Measurements from ENCODE around the gene KLC1.

KLC1 gene

DNA sequence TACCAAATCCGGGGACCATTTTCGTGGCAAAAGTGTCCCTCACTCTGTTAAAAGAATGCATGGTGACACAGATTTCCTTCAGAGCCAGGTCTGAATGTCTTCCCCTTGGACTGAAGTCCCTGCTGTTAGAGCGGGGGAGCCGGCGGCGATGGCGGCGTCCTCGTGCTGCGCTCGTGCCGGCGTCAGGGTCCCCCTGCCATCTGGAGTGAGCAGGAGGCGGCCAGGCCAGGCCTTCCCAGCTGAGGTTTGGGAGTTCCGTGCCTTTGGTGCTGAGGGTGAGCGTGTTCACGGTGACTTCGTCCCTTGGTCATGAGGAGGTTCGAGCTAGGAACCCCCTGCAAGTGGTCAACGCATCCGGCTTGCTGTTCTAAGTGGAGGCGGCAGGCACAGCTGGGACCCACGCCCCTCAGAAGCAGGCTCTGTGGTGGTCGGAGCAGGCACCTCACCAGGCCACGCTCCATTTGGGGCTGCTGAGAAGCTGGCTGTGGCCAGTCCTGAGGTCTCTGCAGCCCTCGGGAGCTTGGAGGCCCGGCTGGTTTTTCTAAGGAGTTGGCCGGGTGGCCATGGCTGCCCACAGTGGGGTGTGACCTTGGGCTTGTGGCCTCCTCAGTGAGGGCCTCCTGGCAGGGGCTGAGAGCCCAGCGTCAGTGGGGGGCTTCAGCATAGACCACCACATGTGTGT is 96.1 kb downstream of the KLC1 start:
- no peak for DNase-seq

DNA sequence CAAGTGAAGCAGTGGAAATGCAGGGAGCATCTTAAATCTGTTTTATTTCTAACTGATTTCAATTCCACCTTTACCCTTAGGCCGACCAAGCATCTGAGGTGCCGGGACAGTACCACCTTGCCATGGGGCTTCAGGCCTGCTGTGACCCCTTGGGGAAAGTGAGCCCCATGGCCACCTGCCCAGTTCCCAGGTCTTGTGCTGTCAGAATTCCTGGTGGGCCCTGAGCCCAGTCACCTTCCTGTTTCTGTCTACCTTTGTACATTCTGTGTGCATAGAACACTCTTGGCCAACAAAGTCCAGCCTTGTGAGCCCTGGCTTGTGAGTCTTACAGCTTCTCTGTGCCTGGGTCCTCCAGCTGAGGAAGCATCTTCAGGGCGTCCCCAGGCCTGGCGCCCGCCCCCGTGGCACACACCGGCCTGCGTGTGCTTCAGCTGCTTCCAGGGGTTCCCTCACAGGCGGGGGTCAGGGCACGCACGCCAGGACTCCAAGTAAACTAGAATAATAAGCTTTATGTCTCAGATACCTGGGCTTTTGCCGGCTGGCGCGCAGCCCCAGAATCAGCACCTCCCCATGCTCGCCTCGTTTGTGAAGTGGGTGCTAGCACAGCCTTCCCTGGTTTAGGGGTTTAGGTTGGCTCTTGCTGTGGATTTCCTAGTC is 96.9 kb downstream of the KLC1 start:
- no peak for DNase-seq

- no peak for DNase-seq
These were observed 97.5 kb downstream of the KLC1 start for GRCh38 chr14:103726474-103726873.

- DNase-seq, result no peak
These were observed 98.4 kb downstream of the KLC1 start for GRCh38 chr14:103727313-103727980.

GRCh38 chr14:103728141-103728540 is 99.1 kb downstream of the KLC1 start:
- no peak for DNase-seq

DNA sequence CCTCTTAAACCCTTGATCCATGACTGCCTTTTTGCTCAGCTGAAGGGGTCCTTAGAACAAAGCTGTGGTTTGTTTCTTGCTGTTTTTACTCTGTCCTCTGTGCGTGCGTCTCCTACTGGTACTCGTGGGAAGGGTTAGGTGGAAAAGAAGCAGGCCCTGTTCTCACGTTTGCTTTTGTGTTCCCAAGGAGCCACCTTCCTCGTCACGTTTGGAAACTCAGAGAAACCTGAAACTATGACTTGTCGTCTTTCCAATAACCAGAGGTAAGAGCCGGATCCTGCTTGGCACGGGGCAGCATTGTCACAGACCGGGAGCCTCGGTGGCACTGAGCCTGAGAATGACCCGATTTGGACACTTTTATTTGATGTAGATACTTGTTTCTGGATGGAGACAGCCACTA is 99.7 kb downstream of the KLC1 start:
- DNase-seq, result no peak

- DNase-seq, result no peak
These were observed 100.8 kb downstream of the KLC1 start for GRCh38 chr14:103729496-103730448.

- DNase-seq, result no peak
These were observed 101.6 kb downstream of the KLC1 start for GRCh38 chr14:103730490-103731035.

DNA sequence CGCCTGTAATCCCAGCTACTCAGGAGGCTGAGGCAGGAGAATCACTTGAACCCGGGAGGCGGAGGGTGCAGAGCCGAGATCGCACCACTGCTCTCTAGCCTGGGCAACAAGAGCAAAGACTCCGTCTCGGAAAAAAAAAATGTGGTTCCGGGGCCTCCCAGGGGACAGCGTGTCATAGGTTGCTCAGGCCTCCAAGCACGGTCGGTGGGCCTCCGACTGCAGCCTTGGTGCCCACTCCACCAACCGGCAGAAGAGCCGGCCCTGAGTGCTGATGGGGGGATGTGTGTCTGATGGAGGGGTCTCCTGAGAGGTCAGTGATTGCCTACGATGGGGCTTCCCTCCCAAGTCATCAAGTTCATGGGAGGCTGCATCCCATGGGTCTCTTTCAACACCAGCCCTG is 102.5 kb downstream of the KLC1 start:
- no peak for DNase-seq

- DNase-seq, result no peak
These were observed 103.2 kb downstream of the KLC1 start for GRCh38 chr14:103731916-103732867.

DNA sequence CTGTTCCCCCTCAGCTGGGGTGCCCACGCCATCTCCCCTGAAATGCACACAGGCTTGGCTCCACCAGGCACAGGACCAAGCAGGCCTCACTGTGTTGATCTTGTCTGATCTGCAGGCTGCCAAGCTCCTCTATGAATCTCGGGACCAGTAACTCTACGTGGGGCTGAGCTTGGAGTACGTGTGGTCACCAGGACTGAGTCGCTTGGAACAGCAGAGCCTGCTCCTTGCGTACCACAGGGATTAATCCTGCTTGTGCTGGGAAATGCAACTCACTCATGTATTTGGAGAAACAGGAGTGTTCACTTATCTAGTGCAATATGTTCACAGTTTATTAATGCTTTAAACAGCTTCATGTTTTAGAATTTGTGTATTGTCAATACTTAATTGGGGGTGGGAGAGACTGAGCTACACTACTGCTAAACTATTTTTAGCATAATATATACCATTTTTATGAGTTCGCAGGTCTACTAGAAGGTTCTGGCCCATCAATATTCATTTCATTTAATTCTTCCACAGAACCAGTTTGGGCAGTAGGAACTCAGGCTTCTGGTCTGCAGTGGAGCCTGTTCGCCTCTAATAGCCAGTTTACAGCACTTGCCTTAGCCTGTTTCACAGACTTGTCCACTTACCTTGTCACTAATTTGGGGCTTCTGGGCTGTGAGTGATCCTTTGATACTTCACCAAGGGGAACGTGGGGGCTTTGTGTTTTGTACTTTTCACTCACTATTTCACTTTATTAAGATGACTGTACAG is 104.0 kb downstream of the KLC1 start:
- no peak for DNase-seq

DNA sequence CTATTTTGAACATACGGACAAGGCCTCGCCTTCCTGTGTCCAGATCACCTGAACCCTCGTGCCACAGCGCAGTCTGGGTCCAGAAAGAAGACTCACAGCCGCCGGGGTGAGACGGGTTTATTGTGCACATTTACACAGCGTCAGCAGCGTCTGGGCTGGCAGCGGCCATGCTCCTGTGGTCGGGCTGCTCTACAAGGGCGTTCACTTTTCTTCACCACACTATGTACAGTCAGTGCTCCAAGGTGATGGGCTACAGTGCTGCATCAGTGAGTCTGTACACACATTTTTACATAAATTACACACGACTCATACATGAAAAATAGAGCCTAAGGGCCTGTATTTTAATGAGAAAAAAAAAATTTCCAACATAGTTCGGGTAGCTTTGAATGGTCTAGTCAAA is 104.6 kb downstream of the KLC1 start:
- no peak for DNase-seq

- DNase-seq, result no peak
These were observed 105.3 kb downstream of the KLC1 start for GRCh38 chr14:103734081-103734888.

DNA sequence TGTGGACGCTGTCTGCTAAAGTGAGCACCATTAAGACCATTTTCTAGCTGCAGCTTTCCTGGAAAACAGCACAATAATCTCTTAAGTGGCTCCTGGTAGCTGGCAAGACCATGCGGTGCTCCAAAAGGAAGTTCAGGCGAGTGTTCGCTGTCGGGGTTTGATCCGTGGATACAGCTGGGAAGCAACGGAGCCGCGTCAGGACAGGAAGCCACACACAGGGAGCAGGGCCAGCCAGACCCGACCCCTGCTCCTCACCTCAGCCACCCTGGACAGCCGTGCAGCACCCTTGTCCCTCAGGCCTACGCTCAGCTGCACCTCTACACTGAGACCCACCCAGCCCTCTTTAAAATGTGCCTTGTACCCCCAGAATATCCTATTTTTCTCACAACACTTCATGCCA is 106.0 kb downstream of the KLC1 start:
- no peak for DNase-seq

- no peak for DNase-seq
These were observed 106.4 kb downstream of the KLC1 start for GRCh38 chr14:103735439-103735814.

DNA sequence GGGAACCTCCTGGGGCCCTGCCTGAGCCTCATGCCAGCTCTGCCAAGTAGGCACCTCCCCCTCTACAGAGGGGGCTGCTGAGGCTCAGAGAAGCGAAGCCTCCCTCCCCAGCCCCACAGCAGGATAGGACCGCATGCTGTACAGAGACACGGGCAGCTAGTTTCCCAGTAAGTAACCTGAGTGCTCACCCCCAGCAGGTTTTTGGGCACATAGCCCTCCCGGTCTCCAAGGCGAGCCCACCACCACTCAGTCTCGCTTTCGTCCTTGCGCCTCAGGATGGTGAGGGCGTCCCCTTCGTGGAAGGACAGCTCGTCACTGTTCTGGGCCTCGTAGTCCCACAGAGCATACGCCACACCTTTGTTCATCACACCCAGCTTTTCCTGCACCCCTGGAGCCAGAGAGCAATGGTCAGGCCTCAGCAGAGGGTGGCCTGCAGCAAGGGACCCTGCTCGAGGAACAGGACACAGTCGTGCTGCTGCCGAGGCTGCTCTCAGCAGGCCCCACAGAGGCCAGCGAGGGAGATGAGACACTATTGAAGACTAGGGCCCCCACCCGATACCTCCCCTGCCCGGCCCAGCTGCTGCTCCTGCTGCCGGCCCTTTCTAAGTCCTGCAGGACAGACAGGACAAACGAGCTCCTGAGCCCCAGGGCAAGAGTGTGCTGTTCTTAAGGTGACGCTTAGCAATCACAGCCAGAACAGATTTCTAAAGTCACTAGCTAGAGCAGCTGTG is 107.0 kb downstream of the KLC1 start:
- no peak for DNase-seq

DNA sequence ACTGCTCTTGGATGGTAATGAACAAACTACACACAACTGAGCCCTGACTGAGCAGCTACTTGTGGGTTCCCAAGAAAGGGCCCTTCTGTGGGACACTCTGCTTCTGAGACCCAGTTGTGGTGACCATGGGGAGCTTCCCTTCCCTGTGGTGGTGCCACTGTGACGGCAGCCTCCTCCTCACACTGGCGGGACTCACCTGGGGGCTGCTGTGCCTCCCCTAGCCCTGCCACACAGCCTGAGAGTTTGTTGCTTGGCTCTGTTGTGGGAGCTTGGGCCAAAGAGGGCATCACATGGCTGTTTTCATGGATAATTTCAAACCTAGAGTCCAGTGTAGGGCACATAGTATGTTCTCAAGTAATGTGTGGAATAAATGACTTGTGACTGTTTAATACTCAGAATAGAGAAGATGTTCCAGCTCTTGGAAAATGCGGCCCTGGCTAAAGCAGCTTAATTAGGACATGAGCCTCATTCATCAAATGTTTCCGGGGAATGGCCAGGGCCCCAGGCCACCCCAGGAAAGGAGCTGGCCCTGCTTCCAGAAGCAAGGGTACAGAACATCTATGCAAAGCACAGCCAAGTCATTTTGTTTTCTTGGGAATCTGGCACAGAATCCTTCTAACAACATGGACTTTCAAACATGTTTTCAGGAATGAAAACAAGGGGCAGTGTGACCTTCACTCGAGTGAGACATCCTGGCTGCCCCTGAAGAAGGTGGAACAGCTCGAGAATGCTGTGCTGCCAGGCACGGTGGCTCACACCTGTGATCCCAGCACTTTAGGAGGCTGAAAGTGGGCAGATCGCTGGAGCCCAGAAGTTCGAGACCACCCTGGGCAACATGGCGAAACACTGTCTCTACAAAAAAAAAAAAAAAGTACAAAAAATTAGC is 107.8 kb downstream of the KLC1 start:
- DNase-seq, result no peak

- no peak for DNase-seq
These were observed 108.5 kb downstream of the KLC1 start for GRCh38 chr14:103737432-103738045.

Data from activated T-cell treated with anti-CD3 and anti-CD28 coated beads, Interleukin-2, amount 50 U/mL, for 1 hour (primary cell).